Choroid plexus epithelial cell (primary cell): ENCODE results near the gene ATXN1.

Experiments
- DNase-seq: peaks from one replicate; pipeline ENCODE4 v3.0.0-alpha.2; 2010; ENCODE audit warnings: low read depth
- H3K4me3 ChIP-seq: 2 replicates; pipeline ENCODE4 v1.5.1; 2011; ENCODE audit warnings: low read depth, mild to moderate bottlenecking, control low read depth, low read length, moderate library complexity
- CTCF ChIP-seq: conservative IDR thresholded peaks from 2 replicates; pipeline ENCODE4 v1.5.1; 2011; ENCODE audit warnings: low read depth, mild to moderate bottlenecking, control low read depth, inconsistent platforms, low read length, moderate library complexity

Gene ATXN1

GRCh38 chr6:16754876-16755275 lies 6.4 kb downstream of the ATXN1 start:
- DNase-seq, result no peak
- H3K4me3 ChIP-seq, result no peak overlapping the region
- TF ChIP-seq CTCF, result no peak

GRCh38 chr6:16754274-16754673 lies 7.0 kb downstream of the ATXN1 start:
- TF ChIP-seq CTCF, result no peak
- H3K4me3 ChIP-seq, result no peak overlapping the region
- no peak for DNase-seq

GRCh38 chr6:16753341-16753740 lies 7.9 kb downstream of the ATXN1 start:
- no peak overlapping the region for H3K4me3 ChIP-seq
- DNase-seq, result no peak
- no peak for TF ChIP-seq CTCF

GRCh38 chr6:16752206-16752866 lies 8.9 kb downstream of the ATXN1 start:
- no peak for TF ChIP-seq CTCF
- peak; percentile 91 for DNase-seq
- no peak overlapping the region for H3K4me3 ChIP-seq

GRCh38 chr6:16751251-16751946 lies 9.9 kb downstream of the ATXN1 start:
- TF ChIP-seq CTCF, result no peak
- no peak overlapping the region for H3K4me3 ChIP-seq
- peak; percentile 59 for DNase-seq

- TF ChIP-seq CTCF, result no peak
- no peak for DNase-seq
- no peak overlapping the region for H3K4me3 ChIP-seq
Observed at GRCh38 chr6:16750566-16750965, 10.7 kb downstream of the ATXN1 start.
